Cardiac muscle cell (in vitro differentiated cells and primary cell): ENCODE measurements around the gene SYCP2L. TPM values are rescaled to one million over a fixed set of nuclear protein-coding genes. Genes with fewer than 3 reads are reported as not detected.
A peak's percentile ranks its signal among the peaks of the same experiment; 100 is the strongest.

Source experiments
- DNase-seq, 2 donors: peaks; one replicate each; pipeline versions ENCODE4 v3.0.0 to v3.0.0-alpha.2; 2010 to 2017; ENCODE audit warnings: low read depth in 1 of 2, low spot score in 1 of 2
- H3K27ac ChIP-seq: fragments of 200-600 bp; sonication (generic); 2 replicates; pipeline ENCODE4 v1.5.1; 2016
- H3K27me3 ChIP-seq: fragments of 200-600 bp; sonication (generic); 2 replicates; pipeline ENCODE4 v1.6.0; 2016; ENCODE audit warnings: control low read depth
- H3K36me3 ChIP-seq: fragments of 200-600 bp; sonication (generic); 2 replicates; pipeline ENCODE4 v1.5.1; 2016; ENCODE audit warnings: control low read depth
- H3K4me1 ChIP-seq: fragments of 200-600 bp; sonication (generic); 2 replicates; pipeline ENCODE4 v1.8.1; 2017; ENCODE audit warnings: low read depth, mild to moderate bottlenecking, mixed run types
- H3K4me3 ChIP-seq: fragments of 200-600 bp; sonication (generic); 2 replicates; pipeline ENCODE4 v1.5.1; 2016; ENCODE audit warnings: mild to moderate bottlenecking
- H3K9me3 ChIP-seq: fragments of 200-600 bp; sonication (generic); 2 replicates; pipeline ENCODE4 v1.5.1; 2017; ENCODE audit warnings: low read depth, mild to moderate bottlenecking, control low read depth
- polyA plus RNA-seq: library from polyadenylated mRNA; unstranded; fragments of >200 nt; fragmentation: Nextera tagmentation; extraction: Ambion mirVana; gene quantifications from 2 replicates; pipeline ENCODE4 v1.2.1, GENCODE V29; 2016
- total RNA-seq: library from RNA; depleted of rRNA; stranded (reverse); fragments of >200 nt; gene quantifications from 2 replicates; pipeline ENCODE4 v1.2.3, GENCODE V29; 2016
- TF ChIP-seq, protein P1 (sequence below): IDR thresholded peaks from 2 replicates; pipeline ENCODE4 v1.5.1; 2012; ENCODE audit warnings: low read depth, mild to moderate bottlenecking, low read length

The SYCP2L gene
- total and polyA plus RNA-seq, 2 experiments from 2014 or later, result 0.51 to 3.4 TPM

DNA sequence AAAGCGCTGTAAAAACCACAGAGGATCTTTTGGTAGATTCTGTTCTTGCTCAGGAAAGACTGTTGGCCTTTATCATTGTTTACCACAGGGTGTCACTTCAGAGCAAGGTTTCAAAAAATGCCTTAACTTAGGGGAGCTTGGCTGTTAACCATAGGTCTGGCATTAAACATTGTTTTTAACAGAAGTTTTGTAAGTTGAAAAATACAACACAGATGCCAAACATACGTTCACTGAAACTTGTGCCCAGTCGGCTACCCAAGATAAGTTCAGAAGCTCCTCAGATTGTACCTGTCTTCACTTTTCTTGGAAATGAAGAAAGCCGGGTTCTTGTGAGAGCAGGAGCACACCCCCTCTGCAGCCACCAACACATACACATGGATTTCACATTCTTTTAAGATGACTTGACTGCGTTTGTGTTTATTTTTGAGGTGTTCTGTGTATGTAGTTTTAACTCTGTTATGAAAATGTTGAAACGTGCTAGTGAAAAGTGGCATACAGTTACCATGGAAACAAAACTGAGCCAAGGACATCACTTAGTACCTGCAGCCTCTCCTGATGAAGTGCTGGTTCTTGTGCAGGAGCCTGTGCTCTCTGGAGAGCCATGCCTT lies 64.9 kb downstream of the SYCP2L start:
- Histone ChIP-seq H3K4me3 (no peak overlapping the region), H3K27me3 (no peaks in the 10 kb centered on the region), H3K4me1 (no peaks in the 10 kb centered on the region), H3K9me3 (no peaks in the 10 kb centered on the region), H3K36me3 (no peaks in the 10 kb centered on the region), H3K27ac (no peak overlapping the region)
- DNase-seq, result peak; percentile 24 to 80
- TF ChIP-seq, protein P1, sequence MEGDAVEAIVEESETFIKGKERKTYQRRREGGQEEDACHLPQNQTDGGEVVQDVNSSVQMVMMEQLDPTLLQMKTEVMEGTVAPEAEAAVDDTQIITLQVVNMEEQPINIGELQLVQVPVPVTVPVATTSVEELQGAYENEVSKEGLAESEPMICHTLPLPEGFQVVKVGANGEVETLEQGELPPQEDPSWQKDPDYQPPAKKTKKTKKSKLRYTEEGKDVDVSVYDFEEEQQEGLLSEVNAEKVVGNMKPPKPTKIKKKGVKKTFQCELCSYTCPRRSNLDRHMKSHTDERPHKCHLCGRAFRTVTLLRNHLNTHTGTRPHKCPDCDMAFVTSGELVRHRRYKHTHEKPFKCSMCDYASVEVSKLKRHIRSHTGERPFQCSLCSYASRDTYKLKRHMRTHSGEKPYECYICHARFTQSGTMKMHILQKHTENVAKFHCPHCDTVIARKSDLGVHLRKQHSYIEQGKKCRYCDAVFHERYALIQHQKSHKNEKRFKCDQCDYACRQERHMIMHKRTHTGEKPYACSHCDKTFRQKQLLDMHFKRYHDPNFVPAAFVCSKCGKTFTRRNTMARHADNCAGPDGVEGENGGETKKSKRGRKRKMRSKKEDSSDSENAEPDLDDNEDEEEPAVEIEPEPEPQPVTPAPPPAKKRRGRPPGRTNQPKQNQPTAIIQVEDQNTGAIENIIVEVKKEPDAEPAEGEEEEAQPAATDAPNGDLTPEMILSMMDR, result peak; percentile 67

DNA sequence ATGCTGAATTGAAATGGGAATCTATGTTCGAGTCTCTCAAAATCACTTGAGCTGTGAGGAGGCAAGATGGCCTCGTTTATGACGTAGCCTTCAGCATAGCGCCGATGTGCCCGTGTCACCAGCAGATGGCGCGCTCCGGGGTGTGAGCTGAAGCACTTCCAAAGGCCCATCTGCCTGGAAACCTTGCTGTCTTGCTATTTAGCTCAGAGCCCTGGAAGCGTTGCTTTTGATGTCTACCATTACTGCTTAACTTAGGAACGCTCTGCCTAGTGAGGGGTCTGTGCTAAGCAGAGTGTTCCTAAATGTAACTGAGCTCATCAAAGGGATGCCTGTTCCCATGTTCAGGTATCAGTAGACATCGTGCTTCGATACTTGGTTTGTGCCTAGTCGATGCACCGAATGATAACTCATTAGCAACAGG lies 67.7 kb downstream of the SYCP2L start:
- H3K4me1 ChIP-seq, result no peaks in the 10 kb centered on the region
- no peaks in the 10 kb centered on the region for H3K36me3 ChIP-seq
- no peaks in the 10 kb centered on the region for H3K9me3 ChIP-seq
- H3K4me3 ChIP-seq, result no peak overlapping the region
- peak; percentile 82 to 91 for DNase-seq
- TF ChIP-seq, protein P1, result peak; percentile 93
- no peaks in the 10 kb centered on the region for H3K27me3 ChIP-seq
- no peak overlapping the region for H3K27ac ChIP-seq

DNA sequence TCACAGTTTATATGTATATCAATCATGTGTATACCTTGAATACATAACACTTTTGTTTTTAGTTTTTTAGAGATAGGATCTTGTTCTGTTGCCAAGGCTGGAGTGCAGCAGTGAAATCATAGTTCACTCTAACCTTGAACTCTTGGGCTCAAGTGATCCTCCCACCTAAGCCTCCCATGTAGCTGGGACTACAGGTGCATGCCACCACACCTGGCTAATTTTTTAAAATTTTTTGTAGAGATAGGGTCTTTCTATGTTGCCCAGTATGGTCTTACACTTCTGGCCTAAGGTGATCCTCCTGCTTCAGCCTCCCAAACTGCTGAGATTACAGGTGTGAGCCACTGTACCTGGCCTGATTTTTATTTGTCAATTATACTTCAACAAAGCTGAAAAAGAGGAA lies 69.9 kb downstream of the SYCP2L start:
- no peak overlapping the region for H3K27ac ChIP-seq
- H3K9me3 ChIP-seq, result no peaks in the 10 kb centered on the region
- DNase-seq, result no peak
- H3K27me3 ChIP-seq, result no peaks in the 10 kb centered on the region
- no peak overlapping the region for H3K4me3 ChIP-seq
- H3K4me1 ChIP-seq, result no peaks in the 10 kb centered on the region
- no peaks in the 10 kb centered on the region for H3K36me3 ChIP-seq
- TF ChIP-seq, protein P1, result no peak

DNA sequence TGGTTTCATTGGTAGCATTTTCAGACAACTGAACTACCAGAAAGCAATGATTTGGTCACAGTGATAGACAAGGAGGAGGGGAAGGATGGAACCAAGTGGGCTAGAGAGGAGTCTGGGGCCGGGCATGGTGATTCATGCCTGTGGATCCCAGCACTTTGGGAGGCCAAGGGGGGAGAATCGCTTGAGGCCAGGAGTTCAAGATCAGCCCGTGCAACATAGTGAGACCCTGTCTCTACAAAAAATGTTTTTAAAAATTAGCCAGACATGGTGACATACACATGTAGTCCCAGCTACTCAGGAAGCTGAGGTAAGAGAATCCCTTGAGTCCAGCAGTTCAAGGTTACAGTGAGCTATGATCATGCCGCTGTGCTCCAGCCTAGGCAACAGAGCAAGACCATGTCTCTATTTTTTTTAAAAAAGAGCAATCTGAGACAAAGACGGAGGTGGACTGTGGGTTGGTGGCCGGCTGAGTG lies 70.6 kb downstream of the SYCP2L start:
- no peak for DNase-seq
- Histone ChIP-seq H3K9me3 (no peaks in the 10 kb centered on the region), H3K27ac (no peak overlapping the region), H3K36me3 (no peaks in the 10 kb centered on the region), H3K27me3 (no peaks in the 10 kb centered on the region), H3K4me3 (no peak overlapping the region), H3K4me1 (no peaks in the 10 kb centered on the region)
- TF ChIP-seq, protein P1, result no peak

DNA sequence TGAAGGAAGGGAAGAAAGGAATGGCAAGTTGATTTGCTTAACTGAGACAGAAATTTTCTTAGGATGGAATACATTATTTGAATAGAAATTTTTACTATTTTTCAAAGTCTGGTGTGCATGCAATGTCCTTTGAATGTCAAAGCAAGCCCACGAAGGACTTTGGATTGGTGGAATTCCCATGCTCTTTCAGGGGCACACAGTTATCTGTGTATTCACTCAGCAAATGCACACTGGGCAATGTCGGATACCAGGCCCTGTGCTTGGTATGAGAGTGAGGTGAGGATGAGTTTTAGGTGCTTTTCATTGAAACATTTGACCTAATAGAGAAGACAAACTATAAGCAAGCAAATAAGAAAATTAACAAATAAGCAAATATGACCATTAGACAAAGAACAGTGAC lies 73.3 kb downstream of the SYCP2L start:
- TF ChIP-seq, protein P1, result no peak
- DNase-seq, result no peak
- no peaks in the 10 kb centered on the region for H3K27me3 ChIP-seq

More for the DNA sequence above, 73.3 kb downstream of the SYCP2L start:
- H3K36me3 ChIP-seq, result no peaks in the 10 kb centered on the region
- no peaks in the 10 kb centered on the region for H3K9me3 ChIP-seq
- H3K27ac ChIP-seq, result no peak overlapping the region
- H3K4me3 ChIP-seq, result no peak overlapping the region
- H3K4me1 ChIP-seq, result no peaks in the 10 kb centered on the region
